Erythroblast (primary cell): ENCODE results near the gene ZNF90.

Experiments used
- DNase-seq, 2 experiments: peaks; one replicate each; lab custom pipeline; 2025; lab: John Stamatoyannopoulos, UW
- GATA1 ChIP-seq: IDR thresholded peaks from 2 replicates; pipeline ENCODE4 v1.6.1; 2011; ENCODE audit warnings: low read depth, mild to moderate bottlenecking, control low read depth, low read length, moderate library complexity
- POLR2A ChIP-seq: IDR thresholded peaks from 2 replicates; pipeline ENCODE4 v1.6.1; 2011; ENCODE audit warnings: mild to moderate bottlenecking, low read length

Gene ZNF90

DNA sequence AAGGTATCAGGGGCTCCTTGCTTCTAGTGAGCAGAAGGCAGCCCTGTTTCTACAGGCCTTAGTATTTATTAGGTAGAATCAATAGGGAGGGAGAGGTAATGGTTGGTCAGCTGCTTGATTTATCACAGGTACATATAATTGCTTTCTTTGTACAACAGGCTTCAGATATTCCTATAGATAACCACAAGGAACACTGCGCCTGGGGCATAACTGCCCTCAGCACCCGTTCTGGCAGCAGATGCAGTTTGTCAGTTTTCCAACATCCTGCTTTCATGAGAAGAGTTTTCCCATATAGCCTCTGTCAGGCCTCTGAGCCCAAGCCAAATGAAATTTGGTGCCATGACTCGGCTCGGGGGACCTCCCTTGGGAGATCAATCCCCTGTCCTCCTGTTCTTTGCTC lies 76.8 kb downstream of the ZNF90 start:
- TF ChIP-seq POLR2A = no peak
- no peak for TF ChIP-seq GATA1
- no peak for DNase-seq

- TF ChIP-seq POLR2A = no peak
- TF ChIP-seq GATA1 = no peak
- no peak for DNase-seq
Observed at GRCh38 chr19:20162821-20163220, 85.0 kb downstream of the ZNF90 start.

DNA sequence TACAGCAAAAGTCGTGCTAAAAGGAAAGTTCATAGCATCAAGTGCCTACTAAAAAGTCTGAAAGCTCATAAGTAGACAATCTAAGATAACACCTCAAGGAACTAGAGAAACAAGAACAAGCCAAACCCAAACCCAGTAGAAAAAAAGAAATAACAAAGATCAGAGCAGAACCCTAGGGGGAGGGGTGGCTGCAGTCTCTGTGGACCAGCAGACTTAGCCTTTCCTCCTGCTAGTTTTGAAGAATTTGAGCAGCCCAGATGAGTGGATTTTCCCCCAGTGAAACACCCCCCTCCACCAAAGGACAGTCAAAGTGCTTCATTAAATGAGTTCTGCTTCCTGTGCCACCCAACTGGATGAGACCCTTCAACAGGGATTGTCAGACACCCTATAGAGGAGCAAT lies 86.7 kb downstream of the ZNF90 start:
- no peak for DNase-seq
- TF ChIP-seq POLR2A (no peak), GATA1 (no peak)

DNA sequence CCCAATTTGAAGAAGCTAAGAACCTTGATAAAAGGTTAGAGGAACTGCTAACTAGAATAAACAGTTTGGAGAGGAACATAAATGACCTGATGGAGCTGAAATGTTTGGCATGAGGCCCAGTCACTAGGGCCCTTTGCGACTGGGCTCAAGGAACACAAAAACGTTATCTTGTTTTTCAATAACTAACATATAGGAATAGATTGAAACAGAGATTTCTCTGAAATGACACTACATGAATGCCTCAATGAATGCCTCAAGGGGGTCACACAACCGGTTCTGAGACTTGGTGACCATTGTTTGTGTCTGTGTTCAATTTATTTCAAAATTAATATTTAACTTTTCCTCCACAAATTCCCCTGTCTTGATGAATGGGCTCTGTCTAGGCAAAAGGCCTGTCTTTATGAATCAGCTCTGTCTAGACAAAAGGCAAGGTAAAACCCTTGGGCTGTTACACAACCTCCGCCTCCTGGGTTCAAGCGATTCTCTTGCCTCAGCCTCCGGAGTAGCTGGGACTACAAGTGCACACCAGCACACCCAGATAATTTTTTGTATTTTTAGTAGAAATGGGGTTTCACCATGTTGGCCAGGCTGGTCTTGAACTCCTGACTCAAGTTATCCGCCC lies 88.3 kb downstream of the ZNF90 start:
- no peak for TF ChIP-seq POLR2A
- no peak for TF ChIP-seq GATA1

GRCh38 chr19:20167020-20167644 lies 89.3 kb downstream of the ZNF90 start, which contains the start of gene ZNF486:
Gene ZNF486 (plus strand): TSS chr19:20167214. CDS start chr19:20167331, 117 bp downstream.
- peak; percentile 86 to 88 for DNase-seq
- TF ChIP-seq GATA1 = no peak
- TF ChIP-seq POLR2A = no peak

More for the DNA sequence above, 88.3 kb downstream of the ZNF90 start:
- DNase-seq = no peak

DNA sequence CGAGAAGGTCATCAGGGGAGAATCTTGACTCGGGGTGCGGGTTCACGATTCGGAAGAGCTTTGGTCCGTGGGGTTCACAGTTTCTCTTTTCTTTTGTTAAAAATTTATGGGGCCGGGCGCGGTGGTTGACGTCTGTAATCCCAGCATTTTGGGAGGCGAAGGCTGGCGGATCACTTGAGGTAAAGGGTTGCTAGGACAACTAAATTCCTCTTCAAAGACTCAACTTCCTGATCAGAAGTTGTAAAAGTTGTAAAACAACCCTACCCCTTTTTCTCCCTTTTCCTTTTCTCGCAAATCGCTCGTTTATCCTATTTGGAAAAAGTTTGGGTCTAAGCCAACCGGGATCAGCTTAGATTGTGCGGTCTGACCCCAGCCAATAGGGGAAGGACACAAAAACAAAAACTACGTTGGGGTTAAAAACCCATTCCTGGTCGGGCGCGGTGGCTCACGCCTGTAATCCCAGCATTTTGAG lies 89.9 kb downstream of the ZNF90 start:
- DNase-seq = no peak
- TF ChIP-seq POLR2A (no peak), GATA1 (no peak)
